Fibroblast of villous mesenchyme (primary cell): ENCODE measurements around the gene SLC24A3. TPM values are rescaled to one million over a fixed set of nuclear protein-coding genes. Genes with fewer than 3 reads are reported as not detected.

ENCODE experiments used
- DNase-seq: peaks from one replicate; pipeline ENCODE4 v3.0.0-alpha.2; 2010; ENCODE audit warnings: low read depth
- H3K4me3 ChIP-seq: 2 replicates; pipeline ENCODE4 v1.5.1; 2011; ENCODE audit warnings: low read depth, mild to moderate bottlenecking, low read length
- total RNA-seq: library from RNA; depleted of rRNA; stranded (reverse); fragments of >200 nt; gene quantifications from 2 replicates; pipeline ENCODE4 v1.2.3, GENCODE V29; 2012
- TF ChIP-seq, protein P1 (sequence below): IDR thresholded peaks from 2 replicates; pipeline ENCODE4 v1.5.1; 2012; ENCODE audit warnings: low read depth, mild to moderate bottlenecking, low read length; ENCODE audit not compliant: insufficient read depth

SLC24A3 gene
- total RNA-seq, 1 donor, result 0.86 TPM

DNA sequence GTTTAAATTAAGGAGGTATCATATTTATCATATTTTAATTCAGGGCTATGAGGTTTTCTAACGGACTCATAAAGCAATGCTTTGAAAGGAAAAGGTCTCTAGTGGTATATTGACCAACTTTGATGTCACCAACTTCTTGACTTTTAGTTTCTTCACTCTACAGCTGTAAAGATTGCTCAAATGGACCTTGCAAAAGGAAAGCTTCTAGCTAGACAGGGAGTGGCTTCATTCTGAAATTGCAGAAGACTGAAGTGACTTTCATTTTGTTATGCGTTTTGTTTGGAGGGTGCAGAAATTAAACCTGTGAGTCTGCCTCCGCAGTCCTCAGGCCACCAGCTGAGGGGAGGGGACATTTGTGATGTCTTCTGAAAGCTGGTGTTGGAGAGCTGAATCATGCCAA lies 95.7 kb downstream of the SLC24A3 start:
- H3K4me3 ChIP-seq, result no peak overlapping the region
- no peak for DNase-seq
- TF ChIP-seq, protein P1, sequence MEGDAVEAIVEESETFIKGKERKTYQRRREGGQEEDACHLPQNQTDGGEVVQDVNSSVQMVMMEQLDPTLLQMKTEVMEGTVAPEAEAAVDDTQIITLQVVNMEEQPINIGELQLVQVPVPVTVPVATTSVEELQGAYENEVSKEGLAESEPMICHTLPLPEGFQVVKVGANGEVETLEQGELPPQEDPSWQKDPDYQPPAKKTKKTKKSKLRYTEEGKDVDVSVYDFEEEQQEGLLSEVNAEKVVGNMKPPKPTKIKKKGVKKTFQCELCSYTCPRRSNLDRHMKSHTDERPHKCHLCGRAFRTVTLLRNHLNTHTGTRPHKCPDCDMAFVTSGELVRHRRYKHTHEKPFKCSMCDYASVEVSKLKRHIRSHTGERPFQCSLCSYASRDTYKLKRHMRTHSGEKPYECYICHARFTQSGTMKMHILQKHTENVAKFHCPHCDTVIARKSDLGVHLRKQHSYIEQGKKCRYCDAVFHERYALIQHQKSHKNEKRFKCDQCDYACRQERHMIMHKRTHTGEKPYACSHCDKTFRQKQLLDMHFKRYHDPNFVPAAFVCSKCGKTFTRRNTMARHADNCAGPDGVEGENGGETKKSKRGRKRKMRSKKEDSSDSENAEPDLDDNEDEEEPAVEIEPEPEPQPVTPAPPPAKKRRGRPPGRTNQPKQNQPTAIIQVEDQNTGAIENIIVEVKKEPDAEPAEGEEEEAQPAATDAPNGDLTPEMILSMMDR, result no peak

DNA sequence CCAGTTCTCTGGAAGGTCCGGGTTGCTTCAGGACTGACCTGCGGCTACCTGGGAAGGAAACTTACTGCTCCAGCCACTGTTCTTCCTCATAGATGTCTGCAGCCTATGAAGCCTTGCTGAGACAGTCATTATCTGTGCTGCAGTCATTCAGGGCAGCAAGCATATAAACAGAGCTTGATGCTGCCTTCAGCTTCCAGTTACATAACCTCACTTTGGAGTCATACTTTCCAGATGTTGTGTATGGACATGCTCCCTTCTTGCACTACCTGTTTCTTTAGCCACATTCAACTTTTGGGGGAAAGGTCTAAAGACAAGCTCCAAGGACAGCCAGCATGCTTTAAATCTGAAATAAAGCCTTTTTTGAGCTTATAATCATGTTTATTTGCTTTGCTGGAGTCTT lies 98.1 kb downstream of the SLC24A3 start:
- TF ChIP-seq, protein P1, result no peak
- no peak for DNase-seq
- H3K4me3 ChIP-seq, result no peak overlapping the region

- no peak overlapping the region for H3K4me3 ChIP-seq
- no peak for DNase-seq
- TF ChIP-seq, protein P1, result no peak
Measured at GRCh38 chr20:19313342-19314069, 101.1 kb downstream of the SLC24A3 start.

DNA sequence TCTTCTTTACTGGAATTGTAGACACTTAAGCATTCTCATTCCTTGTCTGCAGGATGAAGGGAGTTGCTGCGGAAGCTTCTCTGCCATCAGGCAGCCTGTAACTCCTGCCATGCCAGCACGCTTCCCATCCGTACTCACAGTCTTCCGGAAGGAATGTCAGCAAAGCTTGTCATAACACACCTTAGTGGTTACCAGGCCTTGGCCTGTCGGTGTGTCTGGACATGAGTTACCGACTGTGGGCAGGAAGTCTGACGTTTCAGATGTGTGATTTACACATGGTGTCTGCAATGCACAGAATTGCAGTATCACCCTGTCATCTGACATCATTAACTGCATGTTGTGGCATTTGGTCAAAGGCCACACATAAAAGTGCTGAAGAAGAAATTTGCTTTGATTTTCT lies 102.2 kb downstream of the SLC24A3 start:
- no peak overlapping the region for H3K4me3 ChIP-seq
- DNase-seq, result no peak
- TF ChIP-seq, protein P1, result no peak

DNA sequence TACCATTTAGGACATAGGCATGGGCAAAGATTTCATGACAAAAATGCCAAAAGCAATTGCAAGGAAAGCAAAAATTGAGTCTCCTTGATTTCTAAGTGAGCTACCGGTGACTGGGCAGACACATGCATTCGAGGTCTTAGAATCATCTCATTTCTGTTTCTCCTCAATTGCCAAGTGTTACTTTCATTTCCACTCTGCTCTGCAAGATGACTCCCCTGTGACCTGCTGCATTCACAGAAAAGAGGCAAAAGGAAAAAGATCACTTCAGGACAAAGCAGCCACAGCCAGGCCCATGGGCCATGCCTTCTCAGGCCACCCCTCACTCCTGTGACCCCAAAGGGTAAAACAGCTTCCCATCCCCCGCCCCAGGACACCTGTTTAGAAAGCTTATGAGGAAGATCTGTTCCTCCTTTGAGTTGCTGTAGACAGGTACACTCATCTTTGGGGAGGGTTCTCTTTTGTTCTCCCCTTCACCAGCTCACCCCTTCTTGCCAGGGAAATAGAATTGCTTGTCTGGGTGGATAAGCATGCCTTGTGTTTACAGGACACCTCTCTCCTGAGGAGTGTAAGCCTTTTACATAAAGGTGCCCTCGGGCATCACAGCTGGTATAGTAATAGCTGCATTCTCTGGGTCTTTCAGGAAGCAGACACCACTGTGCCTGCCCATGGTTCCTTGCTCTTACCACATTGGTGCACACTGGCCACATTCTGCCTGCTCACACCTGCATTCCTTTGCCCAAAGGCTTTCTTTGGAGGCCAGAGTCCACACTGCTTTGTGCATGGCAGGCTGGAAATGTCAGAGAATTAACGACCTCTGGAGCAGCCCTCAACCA lies 105.0 kb downstream of the SLC24A3 start:
- DNase-seq, result no peak
- no peak overlapping the region for H3K4me3 ChIP-seq
- TF ChIP-seq, protein P1, result no peak

GRCh38 chr20:19318610-19319009 lies 106.2 kb downstream of the SLC24A3 start:
- no peak for DNase-seq
- H3K4me3 ChIP-seq, result no peak overlapping the region
- TF ChIP-seq, protein P1, result no peak

DNA sequence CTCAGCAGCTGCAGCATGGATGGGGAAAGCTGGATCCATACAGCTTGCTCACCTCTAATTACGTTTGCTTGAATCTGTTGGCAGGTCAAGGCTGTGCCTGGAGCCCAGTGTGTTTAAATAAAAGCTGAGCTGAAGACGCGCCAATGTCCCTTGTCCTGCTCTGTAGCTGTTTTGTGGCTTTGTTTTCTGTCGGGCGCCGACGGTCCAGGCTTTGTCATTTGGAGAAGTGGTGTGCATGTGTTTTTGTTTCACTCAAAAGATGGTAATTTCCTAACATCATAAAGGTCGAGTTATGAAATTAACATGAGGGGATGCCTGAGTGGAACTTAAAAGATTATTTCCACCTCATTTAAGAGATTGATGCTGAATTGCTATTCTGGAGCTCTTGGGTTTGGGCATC lies 107.6 kb downstream of the SLC24A3 start:
- no peak for DNase-seq
- TF ChIP-seq, protein P1, result no peak
- H3K4me3 ChIP-seq, result no peak overlapping the region
